ENCODE results near the gene ARHGAP32. TPM values are rescaled to one million over a fixed set of nuclear protein-coding genes. Genes with fewer than 3 reads are reported as not detected.

ARHGAP32 gene
- total RNA-seq (2014; rRNA removed; shearing (Covaris generic); ENCODE audit: low replicate concordance) = not detected in 2 replicates

DNA sequence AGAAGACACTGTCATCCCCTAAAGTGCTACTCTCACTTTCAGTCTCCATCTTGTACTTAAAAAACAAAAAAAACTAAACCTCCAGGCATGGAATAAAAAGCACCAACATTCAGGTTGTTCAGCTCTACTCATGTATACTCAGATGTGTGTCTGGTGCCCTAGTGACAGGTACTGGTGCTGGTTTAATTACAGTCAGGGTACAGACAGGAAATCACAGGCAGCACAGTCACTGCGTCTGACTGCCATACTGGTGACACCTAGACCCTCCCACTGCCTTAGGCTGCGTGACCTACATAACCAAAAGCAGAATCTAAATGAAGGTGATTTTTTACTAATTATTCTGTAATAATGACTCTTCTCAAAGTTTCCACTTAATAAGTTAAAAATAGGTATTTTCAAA is at the start of gene ARHGAP32:
ARHGAP32 (minus strand) TSS at position 176 of the 400 bp plus-strand sequence; CDS start at position 49, 127 bp downstream.
- Histone ChIP-seq H3K4me2 (ENCODE audit: low read depth, low read length, poor library complexity, severe bottlenecking) (no peak within 1 kb of the TSS), H3K79me2 (ENCODE audit: low read length) (no peaks in the 10 kb centered on the region), H3K9me3 (ENCODE audit: low read length) (no peaks in the 10 kb centered on the region), H2AFZ (ENCODE audit: low read length) (no peak within 1 kb of the TSS), H3K4me1 (ENCODE audit: low read length) (no peaks in the 10 kb centered on the region), H3K27me3 (ENCODE audit: low read length) (no peaks in the 10 kb centered on the region), H4K20me1 (ENCODE audit: insufficient read depth, low read depth, low read length) (no peaks in the 10 kb centered on the region), H3K9me2 (replicated peaks; ENCODE audit: insufficient read depth, low read length) (no peaks in the 10 kb centered on the region), H3K36me3 (ENCODE audit: insufficient read depth, low read length) (no peaks in the 10 kb centered on the region), H3K27ac (ENCODE audit: low read length) (no peak within 1 kb of the TSS), H3K9ac (ENCODE audit: low read length) (no peak within 1 kb of the TSS), H3K4me3 (ENCODE audit: low read length) (no peak within 1 kb of the TSS)
- no peak for DNase-seq

GRCh38 chr11:129239207-129239606 is 47.1 kb upstream of the ARHGAP32 start:
- no peak for DNase-seq
- Histone ChIP-seq H3K9me2 (replicated peaks; ENCODE audit: insufficient read depth, low read length) (no peaks in the 10 kb centered on the region), H3K9me3 (ENCODE audit: low read length) (no peaks in the 10 kb centered on the region), H3K9ac (ENCODE audit: low read length) (no peak overlapping the region), H3K4me1 (ENCODE audit: low read length) (no peaks in the 10 kb centered on the region), H2AFZ (ENCODE audit: low read length) (no peak overlapping the region), H3K4me3 (ENCODE audit: low read length) (no peak overlapping the region), H3K27me3 (ENCODE audit: low read length) (no peaks in the 10 kb centered on the region), H3K4me2 (ENCODE audit: low read depth, low read length, poor library complexity, severe bottlenecking) (no peak overlapping the region), H4K20me1 (ENCODE audit: insufficient read depth, low read depth, low read length) (no peaks in the 10 kb centered on the region), H3K27ac (ENCODE audit: low read length) (no peak overlapping the region), H3K79me2 (ENCODE audit: low read length) (no peaks in the 10 kb centered on the region), H3K36me3 (ENCODE audit: insufficient read depth, low read length) (no peaks in the 10 kb centered on the region)

DNA sequence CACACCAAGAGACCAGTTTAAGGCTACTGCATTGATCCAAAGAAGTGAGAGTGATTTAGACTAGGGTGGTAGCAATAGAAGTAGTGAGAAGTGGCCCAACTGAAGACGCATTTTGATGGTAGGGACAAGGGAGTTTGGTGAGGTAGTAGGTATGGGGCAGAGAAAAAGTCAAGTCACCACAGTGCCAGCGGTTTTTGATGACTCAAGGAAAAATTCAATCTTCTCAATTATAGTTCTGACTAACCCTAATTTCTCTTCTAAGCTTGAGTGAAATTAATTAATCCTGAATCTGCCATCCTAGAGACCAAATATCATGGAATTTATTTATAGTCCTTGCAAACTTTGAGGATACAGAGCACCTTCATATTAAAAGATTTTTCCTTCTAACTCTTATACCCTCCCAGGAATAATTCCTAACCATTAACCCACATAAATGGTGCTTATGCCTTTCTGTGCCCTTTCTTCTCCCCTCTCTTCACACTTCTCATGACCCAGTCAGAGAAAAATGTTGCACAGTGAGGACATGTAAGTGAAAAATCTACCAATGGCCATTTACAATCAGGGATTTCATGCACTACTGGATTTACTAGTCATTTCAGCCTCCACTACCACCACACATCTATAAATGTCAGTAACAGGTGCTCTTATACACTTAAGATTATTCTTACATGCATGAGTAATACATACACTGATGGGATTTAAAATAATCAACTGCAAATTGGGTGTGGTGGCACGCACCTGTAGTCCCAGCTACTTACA is 45.9 kb upstream of the ARHGAP32 start:
- Histone ChIP-seq H3K27me3 (ENCODE audit: low read length) (no peaks in the 10 kb centered on the region), H3K9ac (ENCODE audit: low read length) (no peak overlapping the region), H3K4me3 (ENCODE audit: low read length) (no peak overlapping the region), H3K9me3 (ENCODE audit: low read length) (no peaks in the 10 kb centered on the region), H3K79me2 (ENCODE audit: low read length) (no peaks in the 10 kb centered on the region), H4K20me1 (ENCODE audit: insufficient read depth, low read depth, low read length) (no peaks in the 10 kb centered on the region), H3K4me2 (ENCODE audit: low read depth, low read length, poor library complexity, severe bottlenecking) (no peak overlapping the region), H3K4me1 (ENCODE audit: low read length) (no peaks in the 10 kb centered on the region), H3K9me2 (replicated peaks; ENCODE audit: insufficient read depth, low read length) (no peaks in the 10 kb centered on the region), H2AFZ (ENCODE audit: low read length) (no peak overlapping the region), H3K27ac (ENCODE audit: low read length) (no peak overlapping the region), H3K36me3 (ENCODE audit: insufficient read depth, low read length) (no peaks in the 10 kb centered on the region)
- no peak for DNase-seq

GRCh38 chr11:129237456-129237855 is 45.3 kb upstream of the ARHGAP32 start:
- Histone ChIP-seq H3K9ac (ENCODE audit: low read length) (no peak overlapping the region), H3K9me2 (replicated peaks; ENCODE audit: insufficient read depth, low read length) (no peaks in the 10 kb centered on the region), H3K27me3 (ENCODE audit: low read length) (no peaks in the 10 kb centered on the region), H3K79me2 (ENCODE audit: low read length) (no peaks in the 10 kb centered on the region), H3K4me1 (ENCODE audit: low read length) (no peaks in the 10 kb centered on the region), H3K9me3 (ENCODE audit: low read length) (no peaks in the 10 kb centered on the region), H2AFZ (ENCODE audit: low read length) (no peak overlapping the region), H3K27ac (ENCODE audit: low read length) (no peak overlapping the region), H3K4me2 (ENCODE audit: low read depth, low read length, poor library complexity, severe bottlenecking) (no peak overlapping the region), H3K4me3 (ENCODE audit: low read length) (no peak overlapping the region), H3K36me3 (ENCODE audit: insufficient read depth, low read length) (no peaks in the 10 kb centered on the region), H4K20me1 (ENCODE audit: insufficient read depth, low read depth, low read length) (no peaks in the 10 kb centered on the region)
- no peak for DNase-seq

DNA sequence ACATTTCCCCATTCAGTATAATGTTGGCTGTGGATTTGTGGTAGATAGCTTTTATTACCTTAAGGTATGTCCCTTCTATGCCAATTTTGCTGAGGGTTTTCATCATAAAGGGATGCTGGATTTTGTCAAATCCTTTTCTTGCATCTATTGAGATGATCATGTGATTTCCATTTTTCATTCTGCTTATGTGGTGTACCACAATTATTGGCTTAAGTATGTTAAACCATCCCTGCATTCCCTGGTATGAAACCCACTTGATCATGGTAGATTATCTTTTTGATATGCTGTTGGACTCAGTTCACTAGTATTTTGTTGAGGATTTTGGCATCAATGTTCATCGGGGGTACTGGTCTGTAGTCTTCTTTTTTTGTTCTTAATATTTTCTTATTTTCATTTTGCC is 44.7 kb upstream of the ARHGAP32 start:
- H4K20me1 ChIP-seq (ENCODE audit: insufficient read depth, low read depth, low read length) = no peaks in the 10 kb centered on the region
- no peak overlapping the region for H3K27ac ChIP-seq (ENCODE audit: low read length)
- no peaks in the 10 kb centered on the region for H3K9me2 ChIP-seq (replicated peaks; ENCODE audit: insufficient read depth, low read length)
- no peak overlapping the region for H3K4me2 ChIP-seq (ENCODE audit: low read depth, low read length, poor library complexity, severe bottlenecking)
- H2AFZ ChIP-seq (ENCODE audit: low read length) = no peak overlapping the region
- no peaks in the 10 kb centered on the region for H3K9me3 ChIP-seq (ENCODE audit: low read length)
- DNase-seq = no peak
- no peaks in the 10 kb centered on the region for H3K36me3 ChIP-seq (ENCODE audit: insufficient read depth, low read length)
- no peaks in the 10 kb centered on the region for H3K4me1 ChIP-seq (ENCODE audit: low read length)
- H3K27me3 ChIP-seq (ENCODE audit: low read length) = no peaks in the 10 kb centered on the region
- H3K9ac ChIP-seq (ENCODE audit: low read length) = no peak overlapping the region
- no peak overlapping the region for H3K4me3 ChIP-seq (ENCODE audit: low read length)
- H3K79me2 ChIP-seq (ENCODE audit: low read length) = no peaks in the 10 kb centered on the region

DNA sequence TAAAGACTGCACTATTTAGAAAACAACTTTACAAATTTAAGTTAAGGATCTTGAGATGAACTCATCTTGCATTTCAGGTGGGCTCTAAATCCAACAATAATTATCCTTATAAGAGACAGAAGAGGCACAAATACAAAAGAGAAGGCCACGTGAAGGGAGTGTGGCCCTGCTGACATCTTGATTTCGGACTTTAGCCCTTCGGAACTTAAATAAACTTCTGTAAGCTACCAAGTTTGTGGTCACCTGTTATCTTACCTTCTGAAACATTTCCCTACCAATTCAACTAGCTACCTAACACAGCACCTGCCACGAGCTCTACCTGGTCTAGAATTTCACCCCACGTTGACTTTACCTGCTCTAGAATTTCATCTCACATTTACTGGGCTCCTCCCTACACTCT is 42.9 kb upstream of the ARHGAP32 start:
- no peaks in the 10 kb centered on the region for H3K4me1 ChIP-seq (ENCODE audit: low read length)
- H3K9me3 ChIP-seq (ENCODE audit: low read length) = no peaks in the 10 kb centered on the region
- H3K27ac ChIP-seq (ENCODE audit: low read length) = no peak overlapping the region
- H3K36me3 ChIP-seq (ENCODE audit: insufficient read depth, low read length) = no peaks in the 10 kb centered on the region
- no peak overlapping the region for H2AFZ ChIP-seq (ENCODE audit: low read length)
- H3K79me2 ChIP-seq (ENCODE audit: low read length) = no peaks in the 10 kb centered on the region
- H3K27me3 ChIP-seq (ENCODE audit: low read length) = no peaks in the 10 kb centered on the region
- no peak overlapping the region for H3K4me2 ChIP-seq (ENCODE audit: low read depth, low read length, poor library complexity, severe bottlenecking)
- no peaks in the 10 kb centered on the region for H3K9me2 ChIP-seq (replicated peaks; ENCODE audit: insufficient read depth, low read length)
- DNase-seq = no peak
- H4K20me1 ChIP-seq (ENCODE audit: insufficient read depth, low read depth, low read length) = no peaks in the 10 kb centered on the region
- no peak overlapping the region for H3K9ac ChIP-seq (ENCODE audit: low read length)
- H3K4me3 ChIP-seq (ENCODE audit: low read length) = no peak overlapping the region

DNA sequence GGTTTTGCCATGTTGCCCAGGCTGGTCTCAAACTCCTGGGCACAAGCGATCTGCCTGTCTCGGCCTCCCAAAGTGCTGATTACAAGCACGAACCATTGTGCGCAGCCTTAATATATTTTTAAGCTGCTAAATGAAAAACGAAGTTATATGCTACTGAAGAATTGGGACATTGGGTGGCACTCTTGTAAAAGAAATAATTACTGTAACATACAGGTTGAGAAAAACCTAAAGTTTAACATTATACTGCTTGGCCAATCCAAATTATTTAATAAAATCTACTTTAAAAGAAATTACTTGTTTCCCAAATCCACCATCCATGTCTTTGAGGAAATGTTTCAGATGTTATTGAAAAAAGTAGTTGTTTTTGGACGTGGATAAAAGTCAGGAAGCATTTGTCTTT is 37.9 kb upstream of the ARHGAP32 start:
- H3K79me2 ChIP-seq (ENCODE audit: low read length) = no peaks in the 10 kb centered on the region
- no peak overlapping the region for H3K4me2 ChIP-seq (ENCODE audit: low read depth, low read length, poor library complexity, severe bottlenecking)
- no peaks in the 10 kb centered on the region for H4K20me1 ChIP-seq (ENCODE audit: insufficient read depth, low read depth, low read length)
- no peak overlapping the region for H3K27ac ChIP-seq (ENCODE audit: low read length)
- H3K9me3 ChIP-seq (ENCODE audit: low read length) = no peaks in the 10 kb centered on the region
- H3K36me3 ChIP-seq (ENCODE audit: insufficient read depth, low read length) = no peaks in the 10 kb centered on the region
- no peaks in the 10 kb centered on the region for H3K9me2 ChIP-seq (replicated peaks; ENCODE audit: insufficient read depth, low read length)
- H3K4me3 ChIP-seq (ENCODE audit: low read length) = no peak overlapping the region
- DNase-seq = no peak
- H2AFZ ChIP-seq (ENCODE audit: low read length) = no peak overlapping the region
- no peaks in the 10 kb centered on the region for H3K27me3 ChIP-seq (ENCODE audit: low read length)
- H3K4me1 ChIP-seq (ENCODE audit: low read length) = no peaks in the 10 kb centered on the region
- H3K9ac ChIP-seq (ENCODE audit: low read length) = no peak overlapping the region

GRCh38 chr11:129226207-129226798 is 34.2 kb upstream of the ARHGAP32 start:
- H3K36me3 ChIP-seq (ENCODE audit: insufficient read depth, low read length) = no peaks in the 10 kb centered on the region
- no peaks in the 10 kb centered on the region for H3K9me2 ChIP-seq (replicated peaks; ENCODE audit: insufficient read depth, low read length)
- H3K9me3 ChIP-seq (ENCODE audit: low read length) = no peaks in the 10 kb centered on the region
- no peak overlapping the region for H2AFZ ChIP-seq (ENCODE audit: low read length)
- no peaks in the 10 kb centered on the region for H3K27me3 ChIP-seq (ENCODE audit: low read length)
- no peaks in the 10 kb centered on the region for H4K20me1 ChIP-seq (ENCODE audit: insufficient read depth, low read depth, low read length)
- H3K9ac ChIP-seq (ENCODE audit: low read length) = no peak overlapping the region
- H3K79me2 ChIP-seq (ENCODE audit: low read length) = no peaks in the 10 kb centered on the region
- H3K4me2 ChIP-seq (ENCODE audit: low read depth, low read length, poor library complexity, severe bottlenecking) = no peak overlapping the region
- no peak overlapping the region for H3K27ac ChIP-seq (ENCODE audit: low read length)
- no peak overlapping the region for H3K4me3 ChIP-seq (ENCODE audit: low read length)
- no peak for DNase-seq
- H3K4me1 ChIP-seq (ENCODE audit: low read length) = no peaks in the 10 kb centered on the region

Measured in Karpas-422 (cell line).